ENCODE data around the gene AGBL5. TPM values are rescaled to one million over a fixed set of nuclear protein-coding genes. Genes with fewer than 3 reads are reported as not detected.

Gene AGBL5
- total RNA-seq, 4 donors from 2014 or later: 12.1 to 14.4 (median 14.3) TPM

- DNase-seq (ENCODE audit: low spot score in 2 of 2): no peak
- Histone ChIP-seq H3K27me3 (no peaks in the 10 kb centered on the region), H3K9me3 (no peaks in the 10 kb centered on the region), H3K4me3 (no peak overlapping the region), H3K27ac (peak overlapping the region in 1 of 4 donors; percentile 92), H3K4me1 (peaks cover 0 to 53% (median 37%) of the 10 kb centered on the region in 4 donors), H3K36me3 (peaks cover 0 to 14% (median 0%) of the 10 kb centered on the region in 3 donors)
- no peak for TF ChIP-seq POLR2A (IDR thresholded peaks at IDR 0.05)
- TF ChIP-seq CTCF (IDR thresholded peaks at IDR 0.05): no peak
- TF ChIP-seq EP300 (IDR thresholded peaks at IDR 0.05): no peak
- 77 to 78% methylated on average over 6 of the region's 6 CpGs for WGBS, 2 donors
Observed at GRCh38 chr2:27084297-27085061, 33.0 kb downstream of the AGBL5 start.

GRCh38 chr2:27085062-27085672, 33.7 kb downstream of the AGBL5 start:
- Histone ChIP-seq H3K9me3 (no peaks in the 10 kb centered on the region), H3K4me3 (peak overlapping the region; percentile 68 to 82 (median 72)), H3K27ac (peak overlapping the region in 3 of 4 donors; percentile 92 to 95 (median 95)), H3K27me3 (no peaks in the 10 kb centered on the region), H3K36me3 (peaks cover 0 to 14% (median 0%) of the 10 kb centered on the region in 3 donors), H3K4me1 (peaks cover 0 to 46% (median 31%) of the 10 kb centered on the region in 4 donors)
- no peak for TF ChIP-seq CTCF (IDR thresholded peaks at IDR 0.05)
- TF ChIP-seq EP300 (IDR thresholded peaks at IDR 0.05): no peak
- TF ChIP-seq POLR2A (IDR thresholded peaks at IDR 0.05): no peak
- DNase-seq (ENCODE audit: low spot score in 2 of 2): no peak
- 55 to 65% methylated on average over 8 to 10 of the region's 10 CpGs for WGBS, 2 donors

GRCh38 chr2:27085673-27086089, 34.2 kb downstream of the AGBL5 start:
- peaks cover 0 to 41% (median 26%) of the 10 kb centered on the region in 4 donors for H3K4me1 ChIP-seq

GRCh38 chr2:27086090-27086723, 34.7 kb downstream of the AGBL5 start:
- peaks cover 0 to 36% (median 23%) of the 10 kb centered on the region in 4 donors for H3K4me1 ChIP-seq
- TF ChIP-seq EP300 (IDR thresholded peaks at IDR 0.05) (peak in 1 of 2 donors; percentile 86), POLR2A (IDR thresholded peaks at IDR 0.05) (peak; percentile 74 to 85), CTCF (IDR thresholded peaks at IDR 0.05) (peak; percentile 95 to 99 (median 98))
- peaks cover 0 to 14% (median 0%) of the 10 kb centered on the region in 3 donors for H3K36me3 ChIP-seq
- no peaks in the 10 kb centered on the region for H3K9me3 ChIP-seq
- peak overlapping the region; percentile 79 to 95 (median 94) for H3K27ac ChIP-seq
- 0 to 1% methylated on average over 26 to 39 of the region's 81 CpGs for WGBS, 2 donors
- H3K4me3 ChIP-seq: peak overlapping the region; percentile 68 to 82 (median 72)
- peak; percentile 91 to 93 for DNase-seq (ENCODE audit: low spot score in 2 of 2)
- no peaks in the 10 kb centered on the region for H3K27me3 ChIP-seq

More at GRCh38 chr2:27085673-27086089, 34.2 kb downstream of the AGBL5 start:
- TF ChIP-seq CTCF (IDR thresholded peaks at IDR 0.05) (peak in 3 of 5 experiments; percentile 40 to 50 (median 42)), POLR2A (IDR thresholded peaks at IDR 0.05) (no peak), EP300 (IDR thresholded peaks at IDR 0.05) (peak in 1 of 2 donors; percentile 82)
- Histone ChIP-seq H3K4me3 (peak overlapping the region; percentile 68 to 82 (median 72)), H3K36me3 (peaks cover 0 to 14% (median 0%) of the 10 kb centered on the region in 3 donors), H3K9me3 (no peaks in the 10 kb centered on the region), H3K27ac (peak overlapping the region; percentile 79 to 95 (median 94)), H3K27me3 (no peaks in the 10 kb centered on the region)
- 0% methylated on average over 13 to 29 of the region's 38 CpGs for WGBS, 2 donors
- DNase-seq (ENCODE audit: low spot score in 2 of 2): peak; percentile 63 to 64
